ENCODE data around the gene CBX3.

Gene CBX3

GRCh38 chr7:26201247-26202018 is at the start of gene CBX3:
CBX3 (plus strand) TSS chr7:26201745; CDS start chr7:26202999, 1,254 bp downstream.
- no peak for TF ChIP-seq CTCF (IDR thresholded peaks at IDR 0.05; ENCODE audit: low read depth, low read length)
- peak within 1 kb of the TSS; percentile 100 for H3K4me3 ChIP-seq (ENCODE audit: low read depth, low read length)

- H3K4me3 ChIP-seq (ENCODE audit: low read depth, low read length), result peak within 1 kb of the TSS; percentile 66
- TF ChIP-seq CTCF (IDR thresholded peaks at IDR 0.05; ENCODE audit: low read depth, low read length), result no peak
Observed at GRCh38 chr7:26151953-26152781, 49.4 kb upstream of the CBX3 start, which contains the start of gene NFE2L3. NFE2L3 (plus strand) TSS chr7:26152198; CDS start chr7:26152499, 301 bp downstream.

- peak overlapping the region; percentile 66 for H3K4me3 ChIP-seq (ENCODE audit: low read depth, low read length)
Observed at GRCh38 chr7:26152782-26153240, 48.7 kb upstream of the CBX3 start.

- H3K4me3 ChIP-seq (ENCODE audit: low read depth, low read length), result peak overlapping the region; percentile 66
- TF ChIP-seq CTCF (IDR thresholded peaks at IDR 0.05; ENCODE audit: low read depth, low read length), result no peak
Observed at GRCh38 chr7:26153241-26153822, 48.2 kb upstream of the CBX3 start.

- TF ChIP-seq CTCF (IDR thresholded peaks at IDR 0.05; ENCODE audit: low read depth, low read length), result no peak
Observed at GRCh38 chr7:26153823-26154783, 47.4 kb upstream of the CBX3 start.

GRCh38 chr7:26155531-26156375 is 45.8 kb upstream of the CBX3 start:
- peak overlapping the region; percentile 56 for H3K4me3 ChIP-seq (ENCODE audit: low read depth, low read length)
- no peak for TF ChIP-seq CTCF (IDR thresholded peaks at IDR 0.05; ENCODE audit: low read depth, low read length)

More at GRCh38 chr7:26153823-26154783, 47.4 kb upstream of the CBX3 start:
- peak overlapping the region; percentile 66 for H3K4me3 ChIP-seq (ENCODE audit: low read depth, low read length)
